GM19240 (cell line): ENCODE data around the gene NAB1.
"Not testable (repeated sequence)": the region's sequence is repeated elsewhere in the genome, so short reads cannot be mapped to it uniquely, and the experiment has no call there.

ENCODE experiments used
- DNase-seq: peaks from one replicate; pipeline ENCODE4 v3.0.0; 2011; ENCODE audit warnings: low spot score; ENCODE audit not compliant: insufficient read length

Gene NAB1, protein sequence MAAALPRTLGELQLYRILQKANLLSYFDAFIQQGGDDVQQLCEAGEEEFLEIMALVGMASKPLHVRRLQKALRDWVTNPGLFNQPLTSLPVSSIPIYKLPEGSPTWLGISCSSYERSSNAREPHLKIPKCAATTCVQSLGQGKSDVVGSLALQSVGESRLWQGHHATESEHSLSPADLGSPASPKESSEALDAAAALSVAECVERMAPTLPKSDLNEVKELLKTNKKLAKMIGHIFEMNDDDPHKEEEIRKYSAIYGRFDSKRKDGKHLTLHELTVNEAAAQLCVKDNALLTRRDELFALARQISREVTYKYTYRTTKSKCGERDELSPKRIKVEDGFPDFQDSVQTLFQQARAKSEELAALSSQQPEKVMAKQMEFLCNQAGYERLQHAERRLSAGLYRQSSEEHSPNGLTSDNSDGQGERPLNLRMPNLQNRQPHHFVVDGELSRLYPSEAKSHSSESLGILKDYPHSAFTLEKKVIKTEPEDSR

DNA sequence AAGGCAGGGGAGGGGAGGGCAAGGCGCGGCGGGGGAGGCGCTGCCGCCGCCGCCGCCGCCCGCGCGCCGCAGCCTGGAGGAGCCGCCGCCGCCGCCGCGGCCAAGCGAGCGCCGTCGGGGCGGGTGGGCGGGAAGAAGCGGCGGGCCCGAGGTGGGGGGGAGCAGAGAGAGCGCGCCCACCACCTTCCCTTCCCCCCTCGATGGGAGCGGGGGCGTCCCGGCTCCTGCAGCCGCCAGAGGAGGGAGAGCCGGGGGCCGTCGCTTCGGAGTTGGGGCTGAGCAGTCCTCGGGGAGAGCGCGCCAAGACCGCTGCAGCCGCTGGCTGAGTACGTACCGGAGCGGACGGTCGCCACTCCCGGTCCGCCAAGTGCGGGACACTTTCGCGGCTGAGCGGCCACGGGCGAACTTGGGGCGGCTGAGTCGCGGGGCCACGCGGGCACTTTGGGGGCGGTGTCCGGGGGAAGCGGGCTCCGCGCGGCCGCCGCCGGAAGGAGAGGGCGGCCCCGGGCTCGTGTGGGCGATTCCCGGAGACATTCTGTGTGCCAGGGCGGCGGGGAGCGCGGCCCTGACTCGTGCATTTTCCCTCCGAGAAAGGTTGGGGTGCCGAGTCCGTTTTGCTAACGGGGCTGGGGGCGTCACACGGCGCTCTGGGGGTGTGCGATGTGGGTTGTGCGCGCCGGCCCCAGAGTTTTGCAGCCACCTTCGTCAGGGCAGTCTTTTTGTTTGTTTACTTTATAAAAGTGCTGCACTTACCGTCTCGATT, at the start of gene NAB1:
TSS of gene NAB1 (plus strand) at position 49 of the 763 bp plus-strand sequence. CDS start 10,094 bp downstream, outside the sequence.
- peak; percentile 33 for DNase-seq

- no peak for DNase-seq
Observed at GRCh38 chr2:190599546-190600220, 49.2 kb upstream of the NAB1 start.

- no peak for DNase-seq
Observed at GRCh38 chr2:190600293-190601103, 48.4 kb upstream of the NAB1 start.

DNA sequence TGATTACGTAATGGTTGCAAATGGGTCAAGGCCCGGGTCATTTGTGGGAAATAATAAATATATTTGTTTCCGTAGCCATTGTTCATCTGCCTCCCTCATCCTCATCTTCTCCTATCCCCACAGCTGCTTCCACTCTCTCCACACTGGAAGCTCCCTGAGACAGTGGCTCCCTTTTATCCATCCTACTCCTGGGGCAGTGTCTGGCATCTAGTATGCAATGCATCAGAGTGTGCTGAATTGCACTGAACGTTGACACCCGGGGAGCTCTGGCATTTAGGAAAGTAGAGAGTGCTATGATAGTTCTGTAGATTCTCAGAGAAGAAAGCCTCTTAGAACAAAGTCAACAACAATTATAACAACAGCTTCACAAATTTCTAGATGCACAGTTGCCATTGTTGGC, 45.5 kb upstream of the NAB1 start:
- DNase-seq = no peak

GRCh38 chr2:190607014-190607597, 41.8 kb upstream of the NAB1 start:
- DNase-seq = no peak

DNA sequence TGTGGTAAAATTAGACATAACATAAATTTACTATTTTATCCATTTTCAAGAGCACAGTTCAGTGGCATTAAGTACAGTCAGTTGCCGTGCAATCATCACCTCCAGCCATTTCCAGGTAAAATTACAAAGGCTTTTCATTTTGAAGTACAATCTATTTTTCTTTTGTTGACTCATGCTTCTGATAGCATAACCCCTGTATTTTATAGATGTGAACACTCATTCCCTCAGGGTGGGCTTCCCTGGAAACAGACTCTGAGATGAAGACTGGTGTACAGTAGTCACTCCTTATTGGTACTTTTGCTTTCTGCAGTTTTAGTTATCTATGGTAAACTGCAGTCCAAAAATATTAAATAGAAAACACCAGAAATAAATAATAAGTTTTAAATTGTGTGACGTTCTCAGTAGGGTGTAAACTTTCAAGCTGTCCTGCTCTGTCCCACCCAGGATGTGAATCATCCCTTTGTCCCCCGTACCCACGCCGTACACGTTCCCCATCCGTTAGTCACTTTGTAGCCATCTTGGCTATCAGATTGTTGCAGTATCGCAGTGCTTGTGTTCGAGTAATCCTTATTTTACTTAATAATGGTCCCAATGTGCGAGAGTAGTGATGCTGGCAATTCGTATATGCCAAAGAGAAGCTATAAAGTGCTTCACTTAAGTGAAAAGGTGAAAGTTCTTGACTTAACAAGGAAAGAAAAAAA, 41.1 kb upstream of the NAB1 start:
- no peak for DNase-seq

- DNase-seq = not testable (repeated sequence)
Observed at GRCh38 chr2:190608863-190609262, 40.0 kb upstream of the NAB1 start.

GRCh38 chr2:190609397-190609796, 39.5 kb upstream of the NAB1 start:
- not testable (repeated sequence) for DNase-seq

GRCh38 chr2:190610528-190610927, 38.4 kb upstream of the NAB1 start:
- DNase-seq = not testable (repeated sequence)

DNA sequence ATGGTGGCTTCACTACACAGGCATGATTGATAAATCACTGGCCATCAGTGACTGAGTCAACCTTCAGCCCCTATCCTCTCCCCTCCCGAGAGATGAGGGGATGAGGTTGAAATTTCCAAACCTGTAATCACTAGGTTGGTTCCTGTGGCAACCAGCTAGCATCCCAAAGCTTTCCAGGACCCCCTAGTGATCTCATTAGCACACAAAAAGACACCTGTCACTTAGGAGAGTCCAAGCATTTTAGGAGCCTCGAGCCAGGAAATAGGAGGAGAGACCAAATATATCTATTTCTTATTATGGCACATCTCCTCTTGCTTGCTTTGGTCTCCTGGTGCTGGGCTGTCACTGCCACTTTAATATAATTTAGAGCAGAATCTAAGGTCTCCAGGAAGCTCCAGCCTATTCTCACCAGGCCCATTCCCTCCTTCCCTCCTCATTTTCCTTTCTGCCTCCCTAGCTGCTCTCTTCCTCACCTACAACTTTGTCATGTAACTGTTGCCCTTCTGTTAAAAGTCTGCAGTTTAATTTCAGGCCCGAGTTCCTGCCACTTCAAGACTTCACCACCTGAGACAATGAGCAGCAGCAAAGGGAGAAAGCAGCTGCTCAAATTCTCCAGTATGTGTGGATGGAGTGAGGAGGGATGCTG, 33.2 kb upstream of the NAB1 start:
- no peak for DNase-seq

GRCh38 chr2:190618030-190618429, 30.9 kb upstream of the NAB1 start:
- DNase-seq = no peak

DNA sequence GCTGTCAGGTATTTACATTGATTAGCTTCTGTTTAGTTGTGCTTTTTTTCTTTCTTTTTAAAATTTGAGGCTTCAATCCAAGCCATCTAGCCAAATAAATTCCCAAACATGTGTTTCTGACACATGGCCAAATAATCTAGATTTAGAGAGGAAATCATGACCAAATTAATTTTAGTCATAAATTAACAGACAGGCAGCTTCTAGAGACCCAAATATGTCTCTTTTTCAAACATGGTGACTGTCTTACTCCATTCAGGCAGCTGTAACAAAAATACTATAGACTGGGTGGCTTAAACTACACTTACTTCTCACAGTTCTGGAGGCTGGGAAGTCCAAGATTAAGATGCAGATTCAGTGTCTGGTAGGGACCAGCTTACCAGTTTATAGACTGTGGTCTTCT, 23.2 kb upstream of the NAB1 start:
- DNase-seq = no peak

DNA sequence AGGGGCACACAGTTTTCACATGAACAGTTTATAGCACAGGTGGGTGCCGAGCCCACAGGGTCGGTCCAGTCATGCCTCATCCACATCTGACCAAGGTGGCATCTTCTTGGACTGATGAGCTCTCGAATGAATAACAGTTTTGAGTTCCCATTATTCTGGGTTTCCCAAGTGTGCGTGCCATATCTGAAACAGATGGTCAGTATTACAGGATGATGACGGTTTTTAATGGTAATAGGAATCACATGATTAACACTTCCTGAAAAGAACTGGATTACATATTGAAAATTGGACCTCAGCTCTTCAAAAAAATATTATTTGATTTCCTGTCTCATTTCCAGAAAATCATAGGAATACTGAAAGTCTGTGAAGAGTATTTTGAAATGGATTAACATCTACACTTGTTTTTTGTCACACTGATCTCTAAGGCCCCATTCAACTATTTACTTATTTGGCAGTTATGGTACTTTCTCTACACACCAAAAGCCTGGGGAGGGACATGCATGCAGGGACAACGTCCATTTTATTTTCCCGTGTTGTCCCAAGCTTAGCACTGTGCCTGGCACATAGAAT, 22.2 kb upstream of the NAB1 start:
- DNase-seq = no peak

- DNase-seq = peak; percentile 33
Observed at GRCh38 chr2:190627448-190628412, 21.2 kb upstream of the NAB1 start.

DNA sequence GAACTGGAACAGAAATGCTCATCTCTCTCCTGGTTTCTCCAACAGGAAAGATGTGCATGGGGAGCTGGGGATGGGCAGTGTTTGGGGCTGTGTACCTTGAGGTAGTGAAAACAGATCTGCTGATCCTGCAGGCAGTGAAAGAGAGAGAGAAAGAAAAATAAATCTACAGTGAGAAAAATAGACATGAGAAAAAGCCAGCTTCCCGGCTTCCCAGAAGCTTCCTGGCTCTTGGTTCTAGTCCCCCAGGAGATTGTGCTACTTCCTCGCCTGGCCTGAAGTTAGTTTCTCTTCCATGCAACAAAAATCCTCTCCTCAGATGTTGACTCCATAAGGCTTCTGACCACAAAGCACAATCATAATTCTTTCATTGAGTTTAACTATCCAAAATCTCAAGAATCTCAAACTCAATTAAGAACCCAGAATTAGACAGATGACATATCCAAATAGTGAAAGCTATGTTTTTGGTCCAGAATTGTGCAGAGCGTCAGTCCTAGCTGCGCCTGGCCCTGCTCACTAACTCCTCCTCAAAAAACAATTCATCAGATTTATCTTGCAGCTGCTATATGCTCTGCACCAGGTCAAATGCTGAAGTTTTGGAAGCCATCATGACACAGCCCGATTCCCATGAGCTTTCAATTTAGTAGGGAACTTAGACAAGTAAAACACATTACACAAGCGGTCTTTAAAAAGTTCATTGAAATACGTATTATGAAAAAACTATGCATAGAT, 20.1 kb upstream of the NAB1 start:
- no peak for DNase-seq

- DNase-seq = no peak
Observed at GRCh38 chr2:190634381-190634780, 14.5 kb upstream of the NAB1 start.

- no peak for DNase-seq
Observed at GRCh38 chr2:190635781-190636180, 13.1 kb upstream of the NAB1 start.
